Measurements from ENCODE around the gene GPR18.

Gene GPR18

GRCh38 chr13:99290894-99291293 is 32.7 kb upstream of the GPR18 start:
- no peak for DNase-seq (ENCODE audit: low spot score)

DNA sequence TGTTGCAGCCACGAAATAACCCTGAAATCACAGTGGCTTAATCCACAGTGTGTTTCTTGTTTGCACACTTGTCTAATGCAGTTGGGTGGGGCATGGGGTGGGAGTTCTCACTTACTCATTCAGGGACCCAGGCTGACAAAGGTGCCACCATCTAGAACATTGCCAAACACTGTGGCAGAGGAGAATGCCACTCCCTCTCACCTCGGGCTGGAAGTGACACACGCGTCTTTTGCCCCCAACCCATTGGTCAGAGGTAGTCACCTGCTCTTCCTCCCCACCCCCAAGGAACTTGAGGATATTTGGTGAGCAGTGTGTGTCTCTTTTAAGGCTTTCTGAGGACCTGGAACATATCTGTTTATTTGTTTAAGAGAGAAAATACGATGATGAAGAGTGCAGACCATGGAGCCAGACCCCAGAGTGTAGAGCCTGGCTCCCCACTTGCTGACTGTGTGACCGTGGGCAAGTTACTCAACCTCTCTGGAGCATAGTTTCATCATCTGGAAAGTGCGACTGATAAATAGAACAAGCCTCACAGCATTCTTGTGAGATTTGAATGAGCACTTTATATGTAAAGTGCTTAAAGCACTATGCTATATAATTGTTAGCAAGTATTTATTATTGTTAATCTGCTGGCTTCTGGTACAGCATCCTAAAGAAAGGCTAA is 31.6 kb upstream of the GPR18 start:
- DNase-seq (ENCODE audit: low spot score): no peak

- no peak for DNase-seq (ENCODE audit: low spot score)
Observed at GRCh38 chr13:99289271-99289670, 31.1 kb upstream of the GPR18 start.

GRCh38 chr13:99288089-99288488 is 29.9 kb upstream of the GPR18 start:
- no peak for DNase-seq (ENCODE audit: low spot score)

- no peak for DNase-seq (ENCODE audit: low spot score)
Observed at GRCh38 chr13:99287551-99287950, 29.4 kb upstream of the GPR18 start.

GRCh38 chr13:99285432-99286182 is 27.4 kb upstream of the GPR18 start:
- DNase-seq (ENCODE audit: low spot score): no peak

GRCh38 chr13:99282264-99283231 is 24.4 kb upstream of the GPR18 start:
- no peak for DNase-seq (ENCODE audit: low spot score)

DNA sequence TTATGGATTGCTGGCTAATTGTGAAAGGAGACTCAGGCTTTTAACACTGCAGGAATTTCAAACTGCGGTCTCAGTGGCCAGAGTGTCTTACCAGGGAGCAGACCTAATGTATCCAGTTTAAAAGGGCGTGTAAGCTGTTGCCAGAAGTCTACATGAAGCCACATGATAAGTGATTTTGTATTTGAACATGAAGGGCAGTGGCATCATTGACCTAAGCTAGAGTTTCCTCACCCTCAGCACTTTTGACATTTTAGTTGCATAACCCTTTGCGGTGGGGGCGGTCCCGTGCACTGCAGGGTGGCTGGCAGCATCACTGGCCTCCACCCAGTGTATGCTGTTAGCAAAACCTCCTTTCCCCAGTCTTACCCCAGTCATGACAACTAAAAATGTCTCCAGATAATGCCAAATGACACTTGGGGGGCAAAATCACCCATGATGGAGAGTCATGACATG is 23.7 kb upstream of the GPR18 start:
- no peak for DNase-seq (ENCODE audit: low spot score)

DNA sequence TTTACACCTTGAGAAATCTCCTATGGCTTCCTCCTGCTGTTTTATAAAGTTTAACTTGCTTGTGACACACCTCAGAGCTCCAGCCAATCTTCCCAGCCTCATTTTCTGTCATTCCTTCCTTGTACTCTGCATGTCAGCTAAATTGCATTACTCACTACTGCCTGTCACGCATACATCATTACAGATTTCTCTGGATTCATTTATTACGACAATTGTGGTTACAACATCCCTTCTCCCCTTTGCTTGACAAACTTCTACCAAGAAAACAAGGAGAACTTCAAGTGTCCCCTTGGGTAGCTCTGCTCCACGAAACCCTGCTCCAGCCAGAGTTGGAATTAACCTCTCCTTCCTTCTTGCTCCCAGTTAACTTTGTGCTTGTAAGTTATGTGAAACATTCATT is 22.0 kb upstream of the GPR18 start:
- DNase-seq (ENCODE audit: low spot score): no peak

DNA sequence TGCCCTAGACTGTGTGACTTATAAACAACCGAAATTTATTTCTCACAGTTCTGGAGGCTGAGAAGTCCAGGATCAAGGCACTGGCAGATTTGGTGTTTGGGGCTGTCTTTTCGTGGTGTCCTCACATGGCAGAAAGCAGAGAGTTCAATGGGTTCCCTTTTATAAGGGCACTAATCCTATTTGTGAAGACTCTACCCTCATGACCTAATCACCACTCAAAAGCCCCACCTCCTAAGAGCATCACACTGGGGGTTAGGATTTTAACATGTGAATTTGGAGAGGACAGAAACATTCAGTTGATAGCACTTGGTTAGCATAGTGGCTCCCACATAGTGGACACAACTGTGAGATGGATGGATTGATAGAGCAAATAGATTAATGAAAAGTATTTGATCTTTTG is 21.5 kb upstream of the GPR18 start:
- no peak for DNase-seq (ENCODE audit: low spot score)

- no peak for DNase-seq (ENCODE audit: low spot score)
Observed at GRCh38 chr13:99278843-99279242, 20.7 kb upstream of the GPR18 start.

GRCh38 chr13:99278200-99278599 is 20.0 kb upstream of the GPR18 start:
- DNase-seq (ENCODE audit: low spot score): no peak

- DNase-seq (ENCODE audit: low spot score): no peak
Observed at GRCh38 chr13:99277629-99278028, 19.4 kb upstream of the GPR18 start.

GRCh38 chr13:99276706-99277105 is 18.5 kb upstream of the GPR18 start:
- DNase-seq (ENCODE audit: low spot score): no peak

- peak; percentile 33 for DNase-seq (ENCODE audit: low spot score)
Observed at GRCh38 chr13:99275093-99275469, 16.9 kb upstream of the GPR18 start.

DNA sequence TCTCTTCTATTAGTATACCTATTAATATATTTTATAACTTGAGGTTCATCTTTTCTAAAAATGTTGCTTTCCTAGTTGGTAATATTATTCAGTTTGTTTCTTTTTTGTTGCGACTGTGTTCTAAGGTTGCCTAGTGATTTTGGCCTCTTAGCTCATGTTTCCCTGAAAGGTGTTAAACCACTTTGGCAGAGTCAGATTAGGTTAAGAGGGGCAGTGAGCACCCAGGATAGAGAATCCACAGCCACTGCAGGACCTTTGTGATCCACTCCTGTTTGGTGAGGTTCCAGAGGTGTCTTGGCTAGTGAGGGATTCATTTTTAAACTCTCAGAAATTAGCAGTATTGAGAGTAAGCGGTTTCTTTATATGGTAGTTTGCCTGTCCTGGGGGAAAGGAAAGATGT is 14.9 kb upstream of the GPR18 start:
- DNase-seq (ENCODE audit: low spot score): no peak

DNA sequence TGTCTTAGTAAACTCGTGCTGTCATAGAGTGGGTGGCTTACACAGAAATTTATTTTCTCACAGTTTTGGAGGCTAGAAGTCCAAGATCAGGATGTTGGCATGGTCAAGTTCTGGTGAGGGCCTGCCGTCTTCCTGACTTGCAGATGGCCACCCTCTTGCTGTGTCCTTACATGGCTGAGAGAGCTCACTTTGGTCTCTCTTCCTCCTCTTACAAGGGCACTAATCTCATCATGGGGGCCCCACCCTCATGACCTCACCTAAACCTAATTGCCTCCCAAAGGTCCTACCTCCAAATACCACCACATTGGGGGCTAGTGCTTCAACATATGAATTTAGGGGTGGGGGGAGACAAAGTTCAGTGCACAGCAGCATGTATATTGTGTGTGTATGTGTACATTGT is 14.3 kb upstream of the GPR18 start:
- DNase-seq (ENCODE audit: low spot score): no peak

DNA sequence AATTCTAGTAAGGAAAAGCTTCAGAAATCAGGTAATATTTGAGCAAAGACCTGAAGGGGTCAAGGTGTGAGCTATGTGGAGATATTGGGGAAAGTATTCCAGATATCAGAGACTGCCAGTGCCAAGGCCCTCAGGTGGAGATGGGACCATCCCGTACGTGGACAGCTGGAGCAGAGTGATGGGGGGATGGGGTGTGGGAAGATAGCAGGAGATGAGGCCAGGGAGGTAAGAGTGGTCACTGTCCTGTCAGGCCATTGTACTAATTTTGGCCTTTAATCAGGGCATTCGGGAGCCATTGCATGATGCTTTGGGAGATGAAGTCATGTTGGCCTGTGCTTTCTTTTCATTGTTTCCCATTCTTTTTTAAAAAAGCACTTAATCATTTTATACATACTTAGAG is 13.1 kb upstream of the GPR18 start:
- DNase-seq (ENCODE audit: low spot score): no peak

DNA sequence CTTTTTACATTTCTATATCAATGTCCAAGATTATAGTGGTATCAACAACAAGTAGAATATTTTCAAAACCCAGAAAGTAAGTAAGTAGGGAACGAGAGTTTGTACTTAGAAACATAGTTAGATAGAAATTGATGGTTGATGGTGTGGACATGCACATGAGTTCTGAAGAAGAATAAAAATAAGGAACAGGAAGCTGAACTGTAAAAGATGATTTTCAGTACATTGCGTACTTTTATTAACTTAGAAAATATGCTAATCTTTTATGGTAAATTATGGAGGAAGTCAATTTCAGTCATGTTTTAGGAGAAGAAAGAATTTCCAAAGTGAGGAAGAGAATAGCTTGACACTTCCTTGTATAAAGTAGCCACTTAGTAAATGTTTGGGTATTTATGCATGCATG is 12.3 kb upstream of the GPR18 start:
- DNase-seq (ENCODE audit: low spot score): no peak

DNA sequence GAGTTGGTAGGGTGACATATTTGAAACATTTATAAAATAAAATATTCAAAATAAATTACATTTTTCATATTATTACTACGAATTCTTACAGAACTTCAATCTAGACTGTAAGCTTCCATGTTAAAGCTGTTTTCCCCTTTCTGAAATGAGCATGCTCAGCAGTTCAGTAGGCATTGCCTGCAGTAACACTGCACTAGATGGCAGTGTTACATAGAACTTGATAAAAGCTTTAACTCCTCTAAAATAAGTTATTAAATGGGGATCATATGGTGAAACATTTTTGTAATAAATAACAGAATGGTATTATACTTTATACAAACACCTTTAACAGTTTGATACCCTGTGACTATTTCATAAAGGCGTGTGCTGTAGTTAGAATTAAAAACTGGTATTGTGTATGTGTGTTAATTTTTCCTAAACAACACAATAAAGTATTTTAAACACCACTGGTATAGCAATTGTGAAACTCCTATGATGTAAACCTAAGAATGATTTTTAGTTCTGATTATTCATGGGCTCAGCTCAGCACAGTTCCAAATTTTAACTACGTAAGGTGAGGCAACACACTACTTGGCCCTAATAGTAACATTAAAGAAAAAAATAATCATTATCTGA is 11.6 kb upstream of the GPR18 start:
- DNase-seq (ENCODE audit: low spot score): peak; percentile 39

- DNase-seq (ENCODE audit: low spot score): no peak
Observed at GRCh38 chr13:99268822-99269221, 10.6 kb upstream of the GPR18 start.

DNA sequence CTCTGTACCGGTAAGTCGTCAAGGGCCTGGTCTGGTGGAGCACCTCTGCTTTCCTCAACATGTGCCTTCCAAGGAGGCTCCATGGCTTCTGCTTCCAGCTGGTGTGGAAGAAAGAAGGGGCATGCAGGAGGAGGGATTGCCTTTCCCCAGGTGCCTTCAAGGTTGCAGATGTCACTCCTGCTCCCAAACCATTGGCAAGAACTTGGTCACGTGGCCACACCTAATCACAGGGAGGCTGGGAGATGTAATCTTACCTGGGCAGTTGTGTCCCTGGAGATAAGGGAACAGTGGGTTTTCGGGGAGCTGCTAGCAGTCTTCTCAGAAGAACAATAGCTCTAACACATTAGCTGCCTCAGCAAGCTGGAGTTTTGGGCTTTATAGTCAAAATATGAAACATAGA is 9.7 kb upstream of the GPR18 start:
- no peak for DNase-seq (ENCODE audit: low spot score)
